Measurements from ENCODE around the gene XPA.
"Not testable (repeated sequence)": the region's sequence is repeated elsewhere in the genome, so short reads cannot be mapped to it uniquely, and the experiment has no call there.

XPA gene

GRCh38 chr9:97696803-97697601 is at the start of gene XPA:
XPA (minus strand) TSS chr9:97697340; CDS start chr9:97697292, 48 bp downstream.
- DNase-seq (ENCODE audit: extremely low read depth in 1 of 2, low read depth in 1 of 2), result peak; percentile 95 to 96

DNA sequence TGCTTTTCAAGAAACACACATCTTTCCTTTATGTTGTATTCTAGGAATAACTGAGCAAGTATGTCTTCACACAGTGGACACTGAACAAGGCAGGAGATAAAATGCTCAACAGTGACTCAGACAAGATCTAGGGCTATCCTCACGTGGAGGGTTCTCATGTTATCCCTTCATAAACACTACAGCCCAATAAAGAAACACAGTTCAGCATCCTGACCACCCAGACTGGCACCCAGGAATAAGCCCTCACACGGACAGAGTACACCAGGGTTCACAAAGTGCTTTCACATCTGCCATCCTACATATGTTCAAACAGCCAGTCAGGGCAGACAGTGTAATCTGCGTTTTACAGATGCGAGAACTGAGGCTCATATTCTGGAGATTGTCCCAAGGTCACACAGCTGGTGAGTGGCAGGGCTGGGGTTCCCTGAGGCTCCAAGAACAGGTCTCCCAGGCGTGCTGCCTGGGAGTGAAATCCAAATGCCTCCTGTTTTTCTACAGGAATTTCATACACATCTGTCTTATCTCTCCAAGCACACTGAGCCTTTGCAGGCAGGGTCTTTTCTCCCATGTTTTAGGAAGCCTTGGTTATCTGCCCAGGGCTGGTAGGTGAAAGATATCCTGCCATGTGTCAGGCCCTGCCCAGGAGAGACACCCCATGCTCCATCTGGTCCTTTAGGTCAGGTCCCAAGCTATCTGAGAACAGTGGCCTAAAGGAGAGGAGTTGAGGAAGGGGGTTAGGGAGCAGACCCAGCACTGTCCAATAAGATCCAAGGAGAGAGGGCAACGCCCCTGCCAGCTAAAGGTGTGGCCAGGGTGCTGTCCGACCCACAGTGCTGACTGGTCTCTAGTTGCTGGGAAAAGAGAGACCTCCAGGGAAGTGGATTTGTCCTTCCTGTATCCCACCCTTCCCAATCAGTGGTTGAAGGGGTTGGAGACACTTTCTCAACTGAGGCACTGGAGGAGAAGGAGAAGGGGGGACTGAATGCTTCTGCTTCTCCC is 47.9 kb upstream of the XPA start:
- no peak for DNase-seq (ENCODE audit: extremely low read depth in 1 of 2, low read depth in 1 of 2)

- not testable (repeated sequence) for DNase-seq (ENCODE audit: extremely low read depth in 1 of 2, low read depth in 1 of 2)
These were observed 46.9 kb upstream of the XPA start for GRCh38 chr9:97744025-97744424.

DNA sequence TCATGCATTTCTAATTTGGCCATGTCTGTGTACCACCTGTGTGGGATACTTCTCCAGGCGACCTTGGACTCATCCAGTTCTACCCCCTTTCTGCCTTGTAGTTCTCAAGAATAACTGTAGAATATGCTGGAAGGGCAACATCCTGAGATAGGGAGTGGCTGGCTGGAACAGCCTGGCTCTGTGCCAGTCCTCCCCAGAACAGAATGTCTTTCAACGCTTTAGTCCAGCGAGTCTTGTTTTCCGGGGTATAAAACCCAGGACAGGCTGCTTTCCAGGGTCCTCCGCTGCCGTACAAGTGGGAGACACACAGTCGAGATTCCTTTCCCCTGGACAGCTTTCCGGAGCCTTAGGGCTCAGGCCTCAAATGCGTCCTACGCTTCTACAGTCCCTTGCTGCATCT is 45.4 kb upstream of the XPA start:
- DNase-seq (ENCODE audit: extremely low read depth in 1 of 2, low read depth in 1 of 2), result no peak

GRCh38 chr9:97741947-97742346 is 44.8 kb upstream of the XPA start:
- DNase-seq (ENCODE audit: extremely low read depth in 1 of 2, low read depth in 1 of 2), result no peak

GRCh38 chr9:97740848-97741821 is 44.0 kb upstream of the XPA start:
- peak in 1 of 2 donors; percentile 9 for DNase-seq (ENCODE audit: extremely low read depth in 1 of 2, low read depth in 1 of 2)

DNA sequence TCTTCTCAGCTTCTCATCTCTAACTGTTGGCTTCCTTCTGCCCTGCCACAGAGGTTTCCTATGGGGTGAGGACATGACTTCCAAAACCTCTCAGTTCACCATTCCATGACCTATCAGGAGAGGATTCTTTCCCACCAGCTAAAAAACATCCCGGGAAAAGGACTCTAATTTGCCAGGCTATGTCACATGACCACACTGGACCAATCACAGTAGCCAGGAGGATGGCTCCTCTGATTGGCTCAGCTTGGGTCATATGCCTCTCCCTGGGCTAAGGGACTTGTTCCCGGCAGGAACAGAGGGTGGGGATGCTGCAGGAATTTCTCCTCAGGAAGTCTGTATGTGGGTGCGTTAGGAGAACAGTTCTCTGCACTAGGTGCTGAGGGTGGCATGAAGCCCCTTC is 40.3 kb upstream of the XPA start:
- no peak for DNase-seq (ENCODE audit: extremely low read depth in 1 of 2, low read depth in 1 of 2)

- no peak for DNase-seq (ENCODE audit: extremely low read depth in 1 of 2, low read depth in 1 of 2)
These were observed 38.0 kb upstream of the XPA start for GRCh38 chr9:97735070-97735600.

DNA sequence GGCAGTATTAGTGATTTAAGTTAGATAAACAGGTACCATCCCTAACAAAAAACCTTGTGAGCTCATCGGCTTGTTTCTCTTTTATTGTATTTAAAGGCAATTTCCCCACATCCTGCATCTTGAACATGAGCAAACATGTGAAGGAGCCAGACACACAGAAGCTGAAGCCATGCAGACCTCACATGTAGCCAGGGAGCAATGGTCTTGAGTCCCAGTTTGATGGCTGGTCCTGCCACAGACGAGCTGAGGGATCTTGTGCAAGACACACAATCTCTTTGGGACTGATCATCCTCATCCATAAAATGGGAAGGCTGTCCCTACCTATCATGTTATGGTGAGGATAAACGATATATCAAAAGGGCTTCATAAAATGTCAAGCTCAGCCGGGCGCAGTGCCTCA is 29.6 kb upstream of the XPA start:
- no peak for DNase-seq (ENCODE audit: extremely low read depth in 1 of 2, low read depth in 1 of 2)

- no peak for DNase-seq (ENCODE audit: extremely low read depth in 1 of 2, low read depth in 1 of 2)
These were observed 26.7 kb upstream of the XPA start for GRCh38 chr9:97723819-97724218.

DNA sequence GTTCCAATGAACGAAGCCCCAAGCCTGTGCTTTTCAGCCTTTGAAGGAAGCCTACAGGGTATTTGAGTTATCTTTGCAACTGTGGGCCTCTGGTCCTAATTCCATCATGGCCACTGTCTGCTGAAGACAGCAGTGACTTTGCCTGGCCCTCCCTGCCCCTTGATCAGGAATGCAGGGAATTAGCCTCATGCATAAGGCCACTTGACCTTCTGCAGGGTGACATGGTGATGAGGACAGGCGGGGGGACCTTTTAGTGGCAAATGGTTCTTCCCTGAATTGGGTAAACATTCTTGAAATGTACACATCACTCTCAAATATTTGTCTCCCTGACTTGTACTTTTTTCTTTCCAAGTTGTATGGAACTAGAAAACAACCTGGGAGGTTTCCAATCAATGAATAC is 25.2 kb upstream of the XPA start:
- DNase-seq (ENCODE audit: extremely low read depth in 1 of 2, low read depth in 1 of 2), result no peak

- no peak for DNase-seq (ENCODE audit: extremely low read depth in 1 of 2, low read depth in 1 of 2)
These were observed 24.3 kb upstream of the XPA start for GRCh38 chr9:97721396-97721795.

- DNase-seq (ENCODE audit: extremely low read depth in 1 of 2, low read depth in 1 of 2), result no peak
These were observed 20.7 kb upstream of the XPA start for GRCh38 chr9:97717866-97718265.

GRCh38 chr9:97714435-97714834 is 17.3 kb upstream of the XPA start:
- no peak for DNase-seq (ENCODE audit: extremely low read depth in 1 of 2, low read depth in 1 of 2)

DNA sequence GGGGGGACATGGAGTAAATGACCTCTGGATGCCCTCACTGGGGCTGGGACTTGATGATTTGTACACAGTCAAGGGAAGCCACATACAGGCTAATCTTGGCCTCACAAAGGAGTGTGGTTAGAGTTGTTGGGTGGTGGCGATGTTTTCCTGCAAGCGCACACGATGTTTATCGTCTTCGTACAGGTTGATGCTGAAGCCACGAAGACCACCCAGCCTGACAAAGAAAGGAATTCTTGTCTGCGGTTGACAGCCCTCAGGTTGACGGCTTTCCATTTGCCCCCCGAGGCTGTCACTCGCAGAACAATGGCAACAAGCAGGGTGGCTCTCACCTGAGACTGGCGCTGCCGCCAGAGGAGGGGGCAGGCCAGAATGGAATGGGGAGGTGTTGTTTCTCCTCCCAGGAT is 14.1 kb upstream of the XPA start:
- DNase-seq (ENCODE audit: extremely low read depth in 1 of 2, low read depth in 1 of 2), result no peak

- DNase-seq (ENCODE audit: extremely low read depth in 1 of 2, low read depth in 1 of 2), result peak in 1 of 2 donors; percentile 15
These were observed 13.4 kb upstream of the XPA start for GRCh38 chr9:97710356-97711222.

GRCh38 chr9:97706246-97706645 is 9.1 kb upstream of the XPA start:
- DNase-seq (ENCODE audit: extremely low read depth in 1 of 2, low read depth in 1 of 2), result no peak

DNA sequence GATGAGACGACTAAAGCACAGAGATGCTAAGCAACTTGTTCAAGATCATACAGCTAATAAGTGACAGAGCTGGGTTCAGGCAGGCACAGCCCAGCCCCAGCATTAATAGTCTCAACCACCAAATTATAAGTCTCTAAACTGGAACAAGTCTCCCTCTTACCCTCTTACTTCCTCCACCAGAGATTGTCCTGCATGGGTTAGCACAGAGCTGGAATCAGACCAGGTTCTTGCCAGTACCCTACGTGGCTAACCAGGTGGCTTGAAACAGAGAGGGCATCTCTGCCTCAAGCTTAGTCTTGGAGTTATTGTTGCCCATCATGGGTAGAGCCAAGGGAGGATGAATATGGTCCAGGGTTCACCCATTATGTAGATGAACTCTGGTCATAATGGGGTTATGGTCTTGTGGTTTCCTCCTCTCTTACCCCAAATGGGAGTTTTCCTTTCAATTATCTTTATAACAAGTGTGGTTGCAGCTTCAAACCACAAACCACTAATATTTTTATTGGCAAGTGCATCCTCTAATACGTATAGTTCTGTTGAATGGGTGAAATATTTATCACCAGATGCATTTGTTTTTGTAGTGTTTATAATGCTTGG is 8.3 kb upstream of the XPA start:
- no peak for DNase-seq (ENCODE audit: extremely low read depth in 1 of 2, low read depth in 1 of 2)

DNA sequence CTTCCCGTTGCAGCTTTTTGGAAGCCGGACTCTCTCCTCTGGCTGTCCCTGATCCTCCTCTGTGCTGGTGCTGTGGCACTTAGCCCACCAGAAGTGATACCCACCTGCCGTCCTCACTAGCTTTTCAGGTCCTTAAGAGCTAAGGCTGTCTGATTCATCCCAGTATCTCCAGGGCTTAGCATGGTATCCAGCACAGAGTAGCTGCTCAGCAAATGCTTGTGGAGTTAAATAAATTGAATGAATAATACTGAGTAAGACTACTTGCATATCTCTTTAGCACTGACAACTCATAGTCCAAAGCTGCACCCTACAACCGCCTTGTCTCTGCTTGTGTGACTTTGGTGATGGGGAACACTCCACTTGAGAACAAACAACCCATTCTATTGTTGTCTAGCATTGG is 7.7 kb upstream of the XPA start:
- no peak for DNase-seq (ENCODE audit: extremely low read depth in 1 of 2, low read depth in 1 of 2)

All from activated CD8-positive, alpha-beta memory T cell treated with anti-CD3 and anti-CD28 coated beads for 1 hour (primary cell).